HG03066 (cell line): ENCODE results near the gene PPP3R1.
"Not testable (repeated sequence)": the region's sequence is repeated elsewhere in the genome, so short reads cannot be mapped to it uniquely, and the experiment has no call there.

Experiments used
- ATAC-seq: cut with Tn5 transposase; IDR thresholded peaks from one replicate; pipeline ENCODE4 v1.9.1; 2021; ENCODE audit warnings: low read depth; ENCODE audit not compliant: unreplicated experiment

PPP3R1 gene

GRCh38 chr2:68190991-68191731, 61.2 kb downstream of the PPP3R1 start:
- ATAC-seq, result no peak

- no peak for ATAC-seq
Measured at GRCh38 chr2:68189991-68190784, 62.1 kb downstream of the PPP3R1 start.

GRCh38 chr2:68188831-68189230, 63.5 kb downstream of the PPP3R1 start:
- no peak for ATAC-seq

DNA sequence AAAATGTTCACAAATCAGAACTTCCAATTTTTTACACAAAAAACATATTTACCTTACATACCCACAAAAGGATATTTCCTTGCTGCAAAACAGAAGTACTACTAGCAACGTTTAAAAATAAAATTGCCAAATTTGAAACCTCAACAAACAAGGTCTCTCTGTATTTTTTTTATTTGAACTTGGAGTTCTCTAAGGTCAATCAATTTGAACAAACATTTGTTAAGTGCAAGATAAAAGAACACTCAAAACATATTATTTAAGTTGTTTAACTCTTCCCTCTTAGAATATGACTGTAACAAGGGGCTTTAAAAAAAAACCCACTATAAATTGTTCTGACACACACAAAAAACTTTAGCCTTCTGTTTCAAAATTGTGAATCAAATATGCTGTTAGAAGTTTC, 65.0 kb downstream of the PPP3R1 start:
- no peak for ATAC-seq

DNA sequence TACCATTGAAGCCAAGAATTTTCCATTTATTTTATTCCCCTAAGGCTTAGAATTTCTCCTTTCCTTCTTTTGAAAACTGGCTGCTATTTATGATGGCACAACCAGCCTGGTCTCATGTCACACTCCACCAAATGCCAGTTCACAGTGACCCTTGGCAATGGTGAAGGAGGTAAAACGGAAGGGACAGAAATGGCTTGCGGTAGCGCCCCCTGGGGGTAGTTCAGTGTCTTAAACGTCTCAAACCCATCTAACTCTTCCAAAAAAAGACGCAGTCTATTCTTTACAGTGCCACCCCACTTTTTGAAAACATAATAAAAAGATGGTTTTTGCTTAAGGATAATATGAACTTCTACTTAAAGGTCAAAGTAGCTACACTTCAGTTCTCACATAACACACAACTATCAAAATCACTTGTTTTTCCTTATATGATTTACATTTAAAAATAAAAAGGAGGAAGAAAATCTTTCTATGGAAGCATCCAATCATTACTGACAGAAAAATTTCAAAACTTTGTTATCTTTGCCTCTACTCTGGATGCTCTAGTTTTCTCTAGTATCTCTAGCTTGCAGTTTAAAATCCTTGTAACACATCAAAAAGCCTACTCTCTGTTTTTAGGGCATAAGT, 66.7 kb downstream of the PPP3R1 start:
- no peak for ATAC-seq

- no peak for ATAC-seq
Measured at GRCh38 chr2:68182902-68183301, 69.4 kb downstream of the PPP3R1 start.

- no peak for ATAC-seq
Measured at GRCh38 chr2:68178954-68179627, 73.2 kb downstream of the PPP3R1 start.

GRCh38 chr2:68178432-68178831, 73.9 kb downstream of the PPP3R1 start:
- no peak for ATAC-seq

DNA sequence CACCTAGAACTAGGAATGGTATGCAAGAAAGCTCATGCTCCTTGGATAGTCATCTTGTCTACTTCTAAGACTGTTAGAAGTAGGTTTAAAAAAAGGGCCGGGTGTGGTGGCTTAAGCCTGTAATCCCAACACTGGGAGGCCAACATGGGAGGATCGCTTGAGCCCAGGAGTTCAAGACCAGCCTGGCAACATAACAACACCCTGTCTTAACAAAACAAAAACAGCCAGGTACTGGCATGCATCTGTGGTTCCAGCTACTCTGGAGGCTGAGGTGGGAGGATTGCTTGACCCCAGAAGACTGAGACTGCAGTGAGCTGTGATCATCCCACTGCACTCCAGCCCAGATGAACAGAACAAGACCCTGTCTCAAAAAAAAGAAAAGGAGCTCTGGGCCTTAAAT, 74.8 kb downstream of the PPP3R1 start:
- no peak for ATAC-seq

DNA sequence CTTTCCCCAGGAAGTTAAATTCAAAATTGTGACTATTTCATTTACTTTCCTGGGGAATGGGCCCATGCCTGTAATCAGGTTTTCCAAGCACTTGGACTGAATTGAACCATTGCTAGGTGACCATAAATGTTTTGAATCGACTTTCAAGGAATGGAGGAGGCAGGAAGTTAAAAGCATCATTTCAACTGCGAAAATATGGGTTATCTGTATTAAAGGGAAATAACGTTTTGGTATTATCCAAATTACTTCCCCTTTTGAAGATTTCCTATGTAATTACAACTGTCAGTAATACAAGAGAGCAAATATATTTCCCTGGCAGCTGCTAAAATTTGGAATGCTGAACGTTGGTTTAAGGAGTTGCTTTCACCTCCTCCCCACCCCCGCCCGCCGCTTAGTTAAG, 75.7 kb downstream of the PPP3R1 start:
- ATAC-seq, result no peak

- not testable (repeated sequence) for ATAC-seq
Measured at GRCh38 chr2:68175210-68175609, 77.1 kb downstream of the PPP3R1 start.

- no peak for ATAC-seq
Measured at GRCh38 chr2:68172990-68173700, 79.2 kb downstream of the PPP3R1 start.

- ATAC-seq, result no peak
Measured at GRCh38 chr2:68172521-68172920, 79.8 kb downstream of the PPP3R1 start.

GRCh38 chr2:68171684-68172083, 80.6 kb downstream of the PPP3R1 start:
- ATAC-seq, result no peak

GRCh38 chr2:68171146-68171545, 81.2 kb downstream of the PPP3R1 start:
- ATAC-seq, result no peak

- no peak for ATAC-seq
Measured at GRCh38 chr2:68169308-68169707, 83.0 kb downstream of the PPP3R1 start.

DNA sequence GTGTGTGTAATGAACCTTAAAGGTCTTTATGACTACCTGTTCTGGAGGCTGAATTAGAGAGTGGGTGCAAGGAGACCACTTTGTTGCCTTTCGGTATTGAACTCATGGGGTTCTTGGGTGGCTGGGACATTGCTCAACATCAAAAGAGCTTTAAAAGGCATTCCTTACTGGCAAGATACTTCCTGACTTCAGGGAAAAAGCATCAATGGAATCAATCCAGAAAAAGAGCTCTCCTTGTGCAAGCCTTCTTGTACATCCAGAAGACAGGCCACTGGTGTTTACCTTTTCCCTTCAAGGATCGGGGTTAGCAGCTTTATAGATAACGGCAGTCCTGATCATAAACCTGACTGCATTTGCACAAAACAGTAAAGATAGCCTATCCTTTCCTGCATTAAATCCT, 85.1 kb downstream of the PPP3R1 start:
- no peak for ATAC-seq

DNA sequence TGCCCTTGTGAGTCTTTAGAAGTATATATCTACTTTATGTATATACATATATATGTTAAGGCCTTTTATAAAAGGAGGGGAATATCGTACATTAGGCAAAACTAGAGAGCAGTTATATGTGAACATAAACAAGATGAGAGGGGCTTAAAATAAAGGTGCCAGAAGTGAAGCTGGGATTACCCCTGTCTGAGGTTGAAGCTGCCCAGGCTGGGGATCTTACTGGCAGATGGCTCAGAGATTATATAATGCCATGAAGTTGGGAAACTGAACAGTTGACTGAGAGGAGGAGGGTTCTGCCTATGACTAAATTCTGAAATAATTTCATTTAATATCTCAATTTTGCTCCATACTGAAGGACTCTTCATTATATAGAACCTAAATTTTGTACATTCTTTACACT, 88.7 kb downstream of the PPP3R1 start:
- ATAC-seq, result no peak

- no peak for ATAC-seq
Measured at GRCh38 chr2:68158134-68158447, 94.2 kb downstream of the PPP3R1 start.

DNA sequence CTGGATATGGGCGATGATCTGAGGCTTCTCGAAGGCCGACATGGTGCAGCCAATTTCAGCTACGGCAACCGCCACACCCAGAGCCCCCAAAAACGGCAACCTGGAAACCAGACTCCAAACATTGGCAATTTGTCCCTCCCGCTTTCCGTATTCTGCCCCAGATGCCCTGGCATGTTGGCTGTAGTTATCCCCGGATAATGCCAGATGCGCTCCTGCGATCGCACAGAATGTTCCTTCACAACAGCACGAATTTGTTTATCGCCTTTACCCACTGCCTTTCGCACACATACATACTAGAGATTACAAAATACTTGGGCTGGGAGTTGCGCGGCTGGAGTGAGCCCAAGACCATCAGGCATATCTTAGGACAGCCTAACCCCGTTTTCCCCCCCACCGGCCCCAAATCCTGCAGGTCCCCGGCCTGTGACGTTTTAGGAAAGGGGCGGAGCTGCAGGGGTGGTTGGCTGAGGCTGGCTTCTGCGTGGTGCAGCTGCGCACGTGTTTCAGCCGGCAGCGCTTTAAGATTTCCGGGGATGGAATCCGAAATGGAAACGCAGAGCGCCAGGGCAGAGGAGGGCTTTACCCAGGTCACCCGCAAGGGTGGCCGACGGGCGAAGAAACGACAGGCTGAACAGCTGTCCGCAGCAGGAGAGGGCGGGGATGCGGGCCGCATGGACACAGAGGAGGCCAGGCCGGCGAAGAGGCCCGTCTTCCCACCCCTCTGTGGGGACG, 94.8 kb downstream of the PPP3R1 start, which contains the start of gene PNO1:
Gene PNO1, plus strand, starts transcription at position 487 of the 732 bp plus-strand sequence. Its CDS starts 47 bp downstream, at position 534.
- ATAC-seq, result peak; percentile 88
